Testis (tissue), 2 donors: Measurements from ENCODE around the gene SSR4.

Source experiments
- POLR2A ChIP-seq: fragments of 450-650 bp; IDR thresholded peaks from one replicate; pipeline ENCODE4 v1.6.1; 2017; ENCODE audit warnings: antibody characterized with exemption, mild to moderate bottlenecking, moderate library complexity
- TF ChIP-seq, protein P1 (sequence below), 3 experiments: fragments of 450-650 bp in 2 of 3; fragments of 200-600 bp in 1 of 3; sonication (generic) in 1 of 3; IDR thresholded peaks; one replicate each; pipeline ENCODE4 v1.5.1; 2016 to 2019; ENCODE audit warnings: antibody characterized with exemption in 3 of 3, mild to moderate bottlenecking in 2 of 3, moderate library complexity in 1 of 3

DNA sequence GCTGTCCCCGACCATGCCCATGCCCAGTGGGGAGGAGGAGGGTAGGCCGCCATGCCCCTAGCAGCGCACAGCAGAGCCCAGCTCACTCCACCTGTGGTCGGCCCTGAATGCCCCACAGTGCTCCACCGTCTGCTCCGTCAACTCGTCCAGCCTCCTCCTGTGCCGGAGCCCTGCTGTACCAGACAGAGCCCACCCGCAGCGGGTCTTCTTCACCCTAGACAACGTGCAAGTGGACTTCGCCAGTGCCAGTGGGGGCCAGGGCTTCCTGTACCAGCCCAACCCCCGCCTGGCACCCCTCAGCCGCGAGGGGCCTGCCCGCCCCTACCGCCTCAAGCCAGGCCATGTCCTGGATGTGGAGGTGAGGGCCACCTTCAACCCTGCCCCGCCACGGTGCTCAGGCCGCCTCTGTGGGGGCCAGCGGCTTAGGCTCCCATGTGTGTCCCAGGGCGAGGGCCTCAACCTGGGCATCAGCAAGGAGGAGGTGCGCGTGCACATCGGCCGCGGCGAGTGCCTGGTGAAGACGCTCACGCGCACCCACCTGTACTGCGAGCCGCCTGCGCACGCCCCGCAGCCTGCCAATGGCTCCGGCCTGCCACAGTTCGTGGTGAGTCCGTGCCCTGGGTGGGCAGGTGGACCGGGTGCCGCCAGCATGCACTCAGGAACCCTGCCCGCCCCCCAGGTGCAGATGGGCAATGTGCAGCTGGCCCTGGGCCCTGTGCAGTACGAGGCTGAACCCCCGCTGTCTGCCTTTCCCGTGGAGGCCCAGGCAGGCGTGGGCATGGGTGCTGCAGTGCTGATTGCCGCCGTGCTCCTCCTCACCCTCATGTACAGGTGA lies 20.5 kb upstream of the SSR4 start:
- TF ChIP-seq, protein P1, sequence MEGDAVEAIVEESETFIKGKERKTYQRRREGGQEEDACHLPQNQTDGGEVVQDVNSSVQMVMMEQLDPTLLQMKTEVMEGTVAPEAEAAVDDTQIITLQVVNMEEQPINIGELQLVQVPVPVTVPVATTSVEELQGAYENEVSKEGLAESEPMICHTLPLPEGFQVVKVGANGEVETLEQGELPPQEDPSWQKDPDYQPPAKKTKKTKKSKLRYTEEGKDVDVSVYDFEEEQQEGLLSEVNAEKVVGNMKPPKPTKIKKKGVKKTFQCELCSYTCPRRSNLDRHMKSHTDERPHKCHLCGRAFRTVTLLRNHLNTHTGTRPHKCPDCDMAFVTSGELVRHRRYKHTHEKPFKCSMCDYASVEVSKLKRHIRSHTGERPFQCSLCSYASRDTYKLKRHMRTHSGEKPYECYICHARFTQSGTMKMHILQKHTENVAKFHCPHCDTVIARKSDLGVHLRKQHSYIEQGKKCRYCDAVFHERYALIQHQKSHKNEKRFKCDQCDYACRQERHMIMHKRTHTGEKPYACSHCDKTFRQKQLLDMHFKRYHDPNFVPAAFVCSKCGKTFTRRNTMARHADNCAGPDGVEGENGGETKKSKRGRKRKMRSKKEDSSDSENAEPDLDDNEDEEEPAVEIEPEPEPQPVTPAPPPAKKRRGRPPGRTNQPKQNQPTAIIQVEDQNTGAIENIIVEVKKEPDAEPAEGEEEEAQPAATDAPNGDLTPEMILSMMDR (IDR thresholded peaks at IDR 0.05): no peak
- TF ChIP-seq POLR2A: no peak
